ENCODE measurements around the gene NOL7. TPM values are rescaled to one million over a fixed set of nuclear protein-coding genes. Genes with fewer than 3 reads are reported as not detected.
A peak's percentile ranks its signal among the peaks of the same experiment; 100 is the strongest.

Gene NOL7
- total and polyA plus RNA-seq, 2 of the 13 experiments (the other 11 are each of a cell fraction or from before 2014, with no cell fraction given) = 37.8 to 186 TPM

- no TSS peak for BruUV-seq (replicated peaks)
- ChIA-PET CTCF (ENCODE audit: low intra/inter-chr PET ratio, low total read pairs) (no interaction called here), POLR2A (interaction anchor here (3.3 to 4.7 kb wide), 3 partner anchors 9 to 42 kb away, joined by 62 to 119 read pairs (median 116); partner anchors contain the start of gene NOL7)
- intact Hi-C loops (cut with micrococcal nuclease; ENCODE audit: unreplicated experiment) = loop anchor here (5.0 kb wide), 1 partner anchor 240 kb away; the partner anchor contains the start of gene MCUR1
- WGBS (ENCODE audit: low lambda C conversion rate) = 82% methylated on average over 7 of the region's 7 CpGs
- H3K36me3 ChIP-seq (replicated peaks in 1 of 2; ENCODE audit: control insufficient read depth in 1 of 2, insufficient read depth in 2 of 2, low read length in 2 of 2) = no peaks in the 10 kb centered on the region
- no peak for FAIRE-seq
- H3K4me2 ChIP-seq (ENCODE audit: low read depth, low read length) = no peak overlapping the region
- in situ Hi-C loops (cut with HindIII; ENCODE audit: extremely low pct_ligation_motif_present, low pct_unique_long_range_greater_than_20kb) = no loop called here
- no peak overlapping the region for H3K27ac ChIP-seq (ENCODE audit: extremely low read length, insufficient read depth, low read length)
- no peak for ATAC-seq
- no peak for DNase-seq (ENCODE audit: low spot score)
- H4K20me1 ChIP-seq (ENCODE audit: insufficient read depth, low read length) = no peaks in the 10 kb centered on the region
- TF ChIP-seq MAFF (IDR thresholded peaks at IDR 0.05; ENCODE audit: low read depth, low read length) (no peak), RBM22 (optimal IDR thresholded peaks at IDR 0.05; ENCODE audit: low read length) (peak; percentile 52), ZBTB10 (CRISPR knock-in tag; IDR thresholded peaks at IDR 0.05; ENCODE audit: borderline replicate concordance) (no peak), THAP9 (CRISPR knock-in tag; IDR thresholded peaks at IDR 0.05; ENCODE audit: borderline replicate concordance) (no peak)
- H3K4me3 ChIP-seq (replicated peaks in 1 of 3; ENCODE audit: insufficient read depth in 1 of 3, low read depth in 2 of 3, low read length in 3 of 3) = no peak overlapping the region
- no peak overlapping the region for H2AFZ ChIP-seq (ENCODE audit: low read length)
- H3K9me3 ChIP-seq (ENCODE audit: low read length) = no peaks in the 10 kb centered on the region
- H3K27me3 ChIP-seq (ENCODE audit: control insufficient read depth in 1 of 2, insufficient read depth in 2 of 2, low read length in 2 of 2) = no peaks in the 10 kb centered on the region
- no peak overlapping the region for H3K9ac ChIP-seq (ENCODE audit: insufficient read depth, low read depth, low read length)
- peaks cover 21% of the 10 kb centered on the region for H3K79me2 ChIP-seq (ENCODE audit: insufficient read depth, low read length)
- peaks cover 51% of the 10 kb centered on the region for H3K4me1 ChIP-seq (ENCODE audit: insufficient read depth, low read length)
These were observed 42.9 kb upstream of the NOL7 start for GRCh38 chr6:13572240-13572639.
